Measurements from ENCODE around the gene ATOX1. TPM values are rescaled to one million over a fixed set of nuclear protein-coding genes. Genes with fewer than 3 reads are reported as not detected.

ATOX1 gene
- total and polyA plus RNA-seq, 10 of the 15 experiments (the other 5 are each of a cell fraction or from before 2014, with no cell fraction given): 130 to 642 (median 245) TPM

GRCh38 chr5:151743530-151743929 lies 14.9 kb downstream of the ATOX1 start (continued):
- no peak for TF ChIP-seq PBX3 (IDR thresholded peaks at IDR 0.05; ENCODE audit: insufficient replicate concordance, low read depth, low read length)
- TF ChIP-seq, protein P1, sequence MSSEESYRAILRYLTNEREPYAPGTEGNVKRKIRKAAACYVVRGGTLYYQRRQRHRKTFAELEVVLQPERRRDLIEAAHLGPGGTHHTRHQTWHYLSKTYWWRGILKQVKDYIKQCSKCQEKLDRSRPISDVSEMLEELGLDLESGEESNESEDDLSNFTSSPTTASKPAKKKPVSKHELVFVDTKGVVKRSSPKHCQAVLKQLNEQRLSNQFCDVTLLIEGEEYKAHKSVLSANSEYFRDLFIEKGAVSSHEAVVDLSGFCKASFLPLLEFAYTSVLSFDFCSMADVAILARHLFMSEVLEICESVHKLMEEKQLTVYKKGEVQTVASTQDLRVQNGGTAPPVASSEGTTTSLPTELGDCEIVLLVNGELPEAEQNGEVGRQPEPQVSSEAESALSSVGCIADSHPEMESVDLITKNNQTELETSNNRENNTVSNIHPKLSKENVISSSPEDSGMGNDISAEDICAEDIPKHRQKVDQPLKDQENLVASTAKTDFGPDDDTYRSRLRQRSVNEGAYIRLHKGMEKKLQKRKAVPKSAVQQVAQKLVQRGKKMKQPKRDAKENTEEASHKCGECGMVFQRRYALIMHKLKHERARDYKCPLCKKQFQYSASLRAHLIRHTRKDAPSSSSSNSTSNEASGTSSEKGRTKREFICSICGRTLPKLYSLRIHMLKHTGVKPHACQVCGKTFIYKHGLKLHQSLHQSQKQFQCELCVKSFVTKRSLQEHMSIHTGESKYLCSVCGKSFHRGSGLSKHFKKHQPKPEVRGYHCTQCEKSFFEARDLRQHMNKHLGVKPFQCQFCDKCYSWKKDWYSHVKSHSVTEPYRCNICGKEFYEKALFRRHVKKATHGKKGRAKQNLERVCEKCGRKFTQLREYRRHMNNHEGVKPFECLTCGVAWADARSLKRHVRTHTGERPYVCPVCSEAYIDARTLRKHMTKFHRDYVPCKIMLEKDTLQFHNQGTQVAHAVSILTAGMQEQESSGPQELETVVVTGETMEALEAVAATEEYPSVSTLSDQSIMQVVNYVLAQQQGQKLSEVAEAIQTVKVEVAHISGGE (CRISPR knock-in tag; IDR thresholded peaks at IDR 0.05): no peak

DNA sequence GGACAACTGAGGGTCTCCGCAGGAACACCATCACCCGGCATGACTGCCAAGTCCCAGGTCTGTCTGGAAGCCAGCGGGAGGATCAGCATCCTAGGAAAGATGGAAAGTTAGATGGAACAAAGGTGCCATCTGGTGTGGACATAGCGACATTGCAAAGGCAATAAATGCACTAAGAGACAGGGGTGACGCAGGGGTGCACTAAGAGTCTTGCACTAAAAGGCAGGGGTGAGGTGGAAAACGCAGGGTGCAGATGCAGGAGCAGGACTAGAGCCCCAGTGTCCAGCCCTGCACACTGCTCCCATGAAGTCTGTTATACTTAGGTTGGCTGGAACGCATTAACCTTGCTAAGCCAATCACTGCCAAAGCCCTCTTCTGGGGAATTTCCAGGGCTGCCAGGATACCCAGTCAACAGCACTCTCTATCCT lies 15.5 kb downstream of the ATOX1 start:
- intact Hi-C loops (cut with micrococcal nuclease; ENCODE audit: unreplicated experiment) (loop anchor here (5.0 kb wide), 1 partner anchor 246 kb away; no protein-coding TSS in a partner anchor), in situ Hi-C loops (cut with MboI) (loop anchor here (5.0 to 10.0 kb wide), 3 partner anchors 81 to 296 kb away; partner anchors contain the start of gene SLC36A1)
- WGBS (ENCODE audit: insufficient coverage, insufficient replicate concordance, low lambda C conversion rate, missing lambda C conversion rate): 82% methylated on average over 7 of the region's 7 CpGs
- ChIA-PET RAD21 (ENCODE audit: unreplicated experiment) (interaction anchor here (2.6 to 11.2 kb wide), 4 partner anchors 23 to 83 kb away, joined by 8 to 207 read pairs (median 86); partner anchors contain the start of gene G3BP1), POLR2A (interaction anchor here (4.9 kb wide), 1 partner anchor 21 kb away, joined by 36 read pairs; no protein-coding TSS in a partner anchor), SMC1A (ENCODE audit: uncharacterized antibody, unreplicated experiment) (interaction anchor here (0.8 to 11.1 kb wide), 6 partner anchors 10 to 85 kb away, joined by 3 to 154 read pairs (median 55); no protein-coding TSS in a partner anchor), CTCF (interaction anchor here (0.7 to 13.9 kb wide), 10 partner anchors 11 to 295 kb away, joined by 3 to 381 read pairs (median 9); partner anchors contain the start of genes G3BP1 and SLC36A1)
- Histone ChIP-seq H3K9ac (ENCODE audit: control insufficient read depth, insufficient read depth, low read length) (no peak overlapping the region), H3K4me1 (ENCODE audit: control insufficient read depth, insufficient read depth, low read length) (peaks cover 45% of the 10 kb centered on the region), H3K4me3 (no peak overlapping the region), H3K79me2 (ENCODE audit: control insufficient read depth, insufficient read depth, low read length) (peaks cover 8% of the 10 kb centered on the region), H4K20me1 (ENCODE audit: control insufficient read depth, insufficient read depth) (no peaks in the 10 kb centered on the region), H2AFZ (ENCODE audit: control insufficient read depth, low read depth, low read length) (no peak overlapping the region), H3K27me3 (replicated peaks in 1 of 2; ENCODE audit: control insufficient read depth in 2 of 2, insufficient read depth in 2 of 2, low read length in 1 of 2) (no peaks in the 10 kb centered on the region), H3K4me2 (ENCODE audit: control insufficient read depth, insufficient read depth) (0 out of 2 replicates have a peak overlapping the region, but pooled peaks have one; percentile 25), H3K9me3 (replicated peaks; ENCODE audit: control insufficient read depth, insufficient read depth, low read length) (no peaks in the 10 kb centered on the region), H3K27ac (ENCODE audit: control insufficient read depth, insufficient read depth) (no peak overlapping the region), H3K36me3 (ENCODE audit: control insufficient read depth in 2 of 2, insufficient read depth in 2 of 2, low read length in 1 of 2) (peaks cover 5 to 32% of the 10 kb centered on the region in 2 experiments)
- FAIRE-seq (peak; percentile 7), ATAC-seq (0 out of 3 replicates have a peak, but pooled peaks have one; percentile 3), DNase-seq (ENCODE audit: low read depth, low spot score) (no peak)
- no peak for TF ChIP-seq ZNF207 (IDR thresholded peaks at IDR 0.05; ENCODE audit: borderline replicate concordance)
- 0 out of 2 replicates have a peak, but pooled peaks have one; percentile 8 for TF ChIP-seq NFYB (IDR thresholded peaks at IDR 0.05; ENCODE audit: insufficient read depth, low read depth, low read length)
- TF ChIP-seq CTCF (IDR thresholded peaks at IDR 0.05 in 2 of 3, conservative IDR thresholded peaks at IDR 0.05 in 1 of 3; ENCODE audit: control insufficient read depth in 2 of 3, extremely low read depth in 1 of 3, insufficient read depth in 1 of 3, low read depth in 3 of 3, low read length in 3 of 3): peak; percentile 43 to 64 (median 63)
- TF ChIP-seq SMC3 (IDR thresholded peaks at IDR 0.05; ENCODE audit: borderline replicate concordance, low read length): peak; percentile 53; the same call in 1 of the 2 replicates
- no peak for TF ChIP-seq SMAD5 (IDR thresholded peaks at IDR 0.05; ENCODE audit: low read depth)
- TF ChIP-seq ZNF24 (IDR thresholded peaks at IDR 0.05): no peak
- TF ChIP-seq RAD21 (IDR thresholded peaks at IDR 0.05; ENCODE audit: insufficient read depth, low read depth, low read length): peak; percentile 65
- no peak for TF ChIP-seq NR2C2 (IDR thresholded peaks at IDR 0.05; ENCODE audit: borderline replicate concordance, control insufficient read depth, insufficient read length, low read depth)
- TF ChIP-seq STAT3 (IDR thresholded peaks at IDR 0.05; ENCODE audit: low read depth, low read length): no peak
- no peak for TF ChIP-seq GABPA (IDR thresholded peaks at IDR 0.05; ENCODE audit: low read depth)
- TF ChIP-seq, protein P2, sequence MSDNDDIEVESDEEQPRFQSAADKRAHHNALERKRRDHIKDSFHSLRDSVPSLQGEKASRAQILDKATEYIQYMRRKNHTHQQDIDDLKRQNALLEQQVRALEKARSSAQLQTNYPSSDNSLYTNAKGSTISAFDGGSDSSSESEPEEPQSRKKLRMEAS (IDR thresholded peaks at IDR 0.05; ENCODE audit: low read depth, low read length): no peak
- no peak for TF ChIP-seq ETV6 (conservative IDR thresholded peaks at IDR 0.05 in 1 of 2, IDR thresholded peaks at IDR 0.05 in 1 of 2; ENCODE audit: borderline replicate concordance in 1 of 2, low read depth in 1 of 2)
- BruUV-seq (replicated peaks): no TSS peak
